CD4-positive, CD25-positive, alpha-beta regulatory T cell (primary cell): ENCODE results near the gene HRC. TPM values are rescaled to one million over a fixed set of nuclear protein-coding genes. Genes with fewer than 3 reads are reported as not detected.
"Not testable (repeated sequence)": the region's sequence is repeated elsewhere in the genome, so short reads cannot be mapped to it uniquely, and the experiment has no call there.

Source experiments
- ATAC-seq, 2 donors: fragments of 150-1000 bp; cut with Tn5 transposase; one replicate each; pipeline ENCODE4 v1.10.0; 2021; ENCODE audit warnings: low read depth in 2 of 2, moderate number of reproducible peaks in 2 of 2, moderate library complexity in 1 of 2
- DNase-seq, 3 donors: peaks; one replicate each; pipeline versions ENCODE4 v3.0.0 to v3.0.0-alpha.2; 2012 to 2022; ENCODE audit warnings: mixed read lengths in 1 of 3
- H3K27ac ChIP-seq: one replicate; pipeline ENCODE4 v1.7.0; 2013; ENCODE audit warnings: mild to moderate bottlenecking, low read length; ENCODE audit not compliant: insufficient read depth, poor library complexity, severe bottlenecking
- H3K27me3 ChIP-seq: one replicate; pipeline ENCODE4 v1.7.0; 2013; ENCODE audit warnings: low read length; ENCODE audit not compliant: control insufficient read depth, insufficient read depth
- H3K36me3 ChIP-seq: one replicate; pipeline ENCODE4 v1.7.0; 2013; ENCODE audit warnings: mild to moderate bottlenecking, low read length, moderate library complexity; ENCODE audit not compliant: control insufficient read depth, insufficient read depth
- H3K4me1 ChIP-seq: 2 replicates; pipeline ENCODE4 v1.7.0; 2013; ENCODE audit warnings: mild to moderate bottlenecking, low read length; ENCODE audit not compliant: insufficient read depth, control insufficient read depth, poor library complexity, severe bottlenecking
- H3K4me3 ChIP-seq: one replicate; pipeline ENCODE4 v1.7.0; 2013; ENCODE audit warnings: low read depth, mild to moderate bottlenecking, low read length, moderate library complexity
- H3K9me3 ChIP-seq, 2 experiments: 1 replicate in 1 of 2; 2 replicates in 1 of 2; pipeline ENCODE4 v1.7.0; 2013; ENCODE audit warnings: low read length in 2 of 2, mild to moderate bottlenecking in 1 of 2, moderate library complexity in 1 of 2; ENCODE audit not compliant: control insufficient read depth in 2 of 2
- H3K27ac Mint-ChIP-seq, 3 donors: one replicate each; pipeline ENCODE4 v1.8.0; 2020 to 2022; ENCODE audit warnings: mild to moderate bottlenecking in 3 of 3, mixed read lengths in 3 of 3, moderate library complexity in 2 of 3
- H3K27me3 Mint-ChIP-seq: one replicate; pipeline ENCODE4 v1.8.0; 2022; ENCODE audit warnings: mild to moderate bottlenecking, mixed read lengths
- H3K36me3 Mint-ChIP-seq: one replicate; pipeline ENCODE4 v1.8.0; 2020; ENCODE audit warnings: mixed read lengths
- H3K4me1 Mint-ChIP-seq, 4 donors: one replicate each; pipeline ENCODE4 v1.8.0; 2020 to 2022; ENCODE audit warnings: mixed read lengths in 4 of 4, mild to moderate bottlenecking in 1 of 4
- H3K4me3 Mint-ChIP-seq, 4 donors: one replicate each; pipeline ENCODE4 v1.8.0; 2020 to 2022; ENCODE audit warnings: mild to moderate bottlenecking in 4 of 4, mixed read lengths in 4 of 4, moderate library complexity in 3 of 4
- H3K9me3 Mint-ChIP-seq, 7 donors: one replicate each; pipeline ENCODE4 v1.8.0; 2020 to 2022; ENCODE audit warnings: mixed read lengths in 7 of 7, mild to moderate bottlenecking in 3 of 7, moderate library complexity in 2 of 7
- polyA plus RNA-seq, 4 donors: library from polyadenylated mRNA; unstranded; fragments of 300-500 nt; fragmentation: Illumina TruSeq; gene quantifications; one replicate each; pipeline ENCODE4 v1.2.3, GENCODE V29; 2021
- total RNA-seq: library from RNA; stranded (reverse); gene quantifications from one replicate; pipeline ENCODE4 v1.2.3, GENCODE V29; 2022

Gene HRC
- total and polyA plus RNA-seq, 5 donors from 2014 or later: not detected

GRCh38 chr19:49149652-49150105 is 5.5 kb downstream of the HRC start:
- Histone ChIP-seq H3K36me3 (no peaks in the 10 kb centered on the region), H3K4me1 (peaks cover 41% of the 10 kb centered on the region), H3K9me3 (peaks cover 0 to 12% of the 10 kb centered on the region in 2 experiments), H3K4me3 (peak overlapping the region; percentile 32), H3K27me3 (peaks cover 20% of the 10 kb centered on the region), H3K27ac (no peak overlapping the region)
- Mint-ChIP-seq H3K4me1 (peaks cover 0 to 53% (median 25%) of the 10 kb centered on the region in 4 donors), H3K27me3 (peaks cover 92% of the 10 kb centered on the region), H3K4me3 (peak overlapping the region; percentile 48 to 82 (median 77)), H3K36me3 (peaks cover 3% of the 10 kb centered on the region), H3K9me3 (peaks cover 0 to 7% (median 5%) of the 10 kb centered on the region in 7 donors), H3K27ac (no peak overlapping the region)
- DNase-seq: no peak
- no peak for ATAC-seq

GRCh38 chr19:49148784-49149651 is 6.2 kb downstream of the HRC start:
- Histone ChIP-seq H3K4me3 (peak overlapping the region; percentile 32), H3K27me3 (peaks cover 20% of the 10 kb centered on the region), H3K4me1 (peaks cover 41% of the 10 kb centered on the region), H3K27ac (no peak overlapping the region), H3K36me3 (no peaks in the 10 kb centered on the region), H3K9me3 (peaks cover 0 to 12% of the 10 kb centered on the region in 2 experiments)
- ATAC-seq: peak; percentile 41 to 47
- H3K4me3 Mint-ChIP-seq: peak overlapping the region; percentile 72 to 89 (median 79)
- H3K9me3 Mint-ChIP-seq: peaks cover 0 to 7% (median 2%) of the 10 kb centered on the region in 7 donors
- peak; percentile 60 to 70 (median 69) for DNase-seq
- H3K36me3 Mint-ChIP-seq: peaks cover 3% of the 10 kb centered on the region
- H3K27ac Mint-ChIP-seq: peak overlapping the region in 1 of 3 donors; percentile 65
- peaks cover 0 to 53% (median 25%) of the 10 kb centered on the region in 4 donors for H3K4me1 Mint-ChIP-seq
- peaks cover 89% of the 10 kb centered on the region for H3K27me3 Mint-ChIP-seq

GRCh38 chr19:49148044-49148682 is 7.0 kb downstream of the HRC start:
- DNase-seq (no peak), ATAC-seq (no peak)
- peaks cover 41% of the 10 kb centered on the region for H3K4me1 ChIP-seq
- H3K27me3 ChIP-seq: peaks cover 20% of the 10 kb centered on the region
- no peak overlapping the region for H3K4me3 ChIP-seq
- peaks cover 0 to 12% of the 10 kb centered on the region in 2 experiments for H3K9me3 ChIP-seq
- no peak overlapping the region for H3K27ac ChIP-seq
- peaks cover 0 to 50% (median 24%) of the 10 kb centered on the region in 4 donors for H3K4me1 Mint-ChIP-seq
- H3K27ac Mint-ChIP-seq: no peak overlapping the region
- H3K36me3 Mint-ChIP-seq: peaks cover 3% of the 10 kb centered on the region
- H3K4me3 Mint-ChIP-seq: peak overlapping the region; percentile 13 to 89 (median 72)
- peaks cover 83% of the 10 kb centered on the region for H3K27me3 Mint-ChIP-seq
- peaks cover 0 to 4% (median 0%) of the 10 kb centered on the region in 7 donors for H3K9me3 Mint-ChIP-seq
- no peaks in the 10 kb centered on the region for H3K36me3 ChIP-seq

- not testable (repeated sequence) for H3K36me3 Mint-ChIP-seq, H3K4me3 Mint-ChIP-seq
- peaks cover 0 to 46% (median 27%) of the 10 kb centered on the region in 4 donors for H3K4me1 Mint-ChIP-seq
These were observed 8.8 kb downstream of the HRC start for GRCh38 chr19:49146408-49146770.

GRCh38 chr19:49145573-49146407 is 9.4 kb downstream of the HRC start:
- Histone ChIP-seq H3K9me3 (peaks cover 0 to 4% of the 10 kb centered on the region in 2 experiments), H3K27ac (no peak overlapping the region), H3K27me3 (peaks cover 13% of the 10 kb centered on the region), H3K4me3 (no peak overlapping the region), H3K4me1 (peaks cover 37% of the 10 kb centered on the region), H3K36me3 (no peaks in the 10 kb centered on the region)
- H3K4me3 Mint-ChIP-seq: peak overlapping the region in 1 of 4 donors; percentile 8
- H3K27ac Mint-ChIP-seq: peak overlapping the region in 2 of 3 donors; percentile 19 to 84
- H3K9me3 Mint-ChIP-seq: no peaks in the 10 kb centered on the region
- peaks cover 0 to 44% (median 27%) of the 10 kb centered on the region in 4 donors for H3K4me1 Mint-ChIP-seq
- peak; percentile 45 to 51 for ATAC-seq
- H3K36me3 Mint-ChIP-seq: peaks cover 3% of the 10 kb centered on the region
- peaks cover 72% of the 10 kb centered on the region for H3K27me3 Mint-ChIP-seq
- DNase-seq: peak; percentile 64 to 72 (median 71)

More at GRCh38 chr19:49146408-49146770, 8.8 kb downstream of the HRC start:
- not testable (repeated sequence) for ATAC-seq, DNase-seq, H3K27ac ChIP-seq, H3K4me3 ChIP-seq, H3K36me3 ChIP-seq, H3K9me3 Mint-ChIP-seq, H3K27ac Mint-ChIP-seq, H3K9me3 ChIP-seq
- Histone ChIP-seq H3K4me1 (peaks cover 43% of the 10 kb centered on the region), H3K27me3 (peaks cover 18% of the 10 kb centered on the region)
- H3K27me3 Mint-ChIP-seq: peaks cover 72% of the 10 kb centered on the region

- H3K9me3 ChIP-seq: no peaks in the 10 kb centered on the region
- DNase-seq (peak in 1 of 3 donors; percentile 82), ATAC-seq (peak; percentile 75 to 77)
- Mint-ChIP-seq H3K4me3 (peak overlapping the region in 2 of 4 donors; percentile 31 to 80), H3K9me3 (no peaks in the 10 kb centered on the region), H3K4me1 (peaks cover 0 to 19% (median 14%) of the 10 kb centered on the region in 4 donors), H3K27ac (peak overlapping the region in 1 of 3 donors; percentile 25), H3K36me3 (peaks cover 3% of the 10 kb centered on the region), H3K27me3 (peaks cover 47% of the 10 kb centered on the region)
- peaks cover 16% of the 10 kb centered on the region for H3K4me1 ChIP-seq
- no peak overlapping the region for H3K27ac ChIP-seq
- no peaks in the 10 kb centered on the region for H3K36me3 ChIP-seq
- H3K4me3 ChIP-seq: no peak overlapping the region
- peaks cover 7% of the 10 kb centered on the region for H3K27me3 ChIP-seq
These were observed 12.3 kb downstream of the HRC start for GRCh38 chr19:49142866-49143335.

- H3K9me3 Mint-ChIP-seq: no peaks in the 10 kb centered on the region
- peaks cover 3% of the 10 kb centered on the region for H3K36me3 Mint-ChIP-seq
- H3K36me3 ChIP-seq: no peaks in the 10 kb centered on the region
- H3K27me3 ChIP-seq: no peaks in the 10 kb centered on the region
- peaks cover 16% of the 10 kb centered on the region for H3K4me1 ChIP-seq
- no peaks in the 10 kb centered on the region for H3K9me3 ChIP-seq
- ATAC-seq: no peak
- peaks cover 0 to 18% (median 14%) of the 10 kb centered on the region in 4 donors for H3K4me1 Mint-ChIP-seq
- H3K27ac Mint-ChIP-seq: peak overlapping the region in 1 of 3 donors; percentile 92
- DNase-seq: no peak
- peaks cover 31% of the 10 kb centered on the region for H3K27me3 Mint-ChIP-seq
- H3K4me3 Mint-ChIP-seq: no peak overlapping the region
- no peak overlapping the region for H3K27ac ChIP-seq
- H3K4me3 ChIP-seq: no peak overlapping the region
These were observed 13.8 kb downstream of the HRC start for GRCh38 chr19:49141352-49141751.
